HEK293 (cell line): ENCODE measurements around the gene SMIM13.

Source experiments
- ATF2 ChIP-seq: fragments of 450-650 bp; formaldehyde crosslinking; IDR thresholded peaks from 2 replicates; pipeline ENCODE4 v1.5.1; 2016; ENCODE audit warnings: missing biosample characterization, missing genetic modification characterization, low read depth
- HOXA7 ChIP-seq: sonication (generic); formaldehyde crosslinking; IDR thresholded peaks from 2 replicates; pipeline ENCODE4 v1.8.1; 2022; ENCODE audit warnings: missing genetic modification reagents, borderline replicate concordance
- TCF7L2 ChIP-seq: IDR thresholded peaks from 2 replicates; pipeline ENCODE4 v1.6.1; 2011; ENCODE audit warnings: low read depth, mild to moderate bottlenecking, inconsistent platforms, low read length, moderate library complexity, borderline replicate concordance
- ZNF112 ChIP-seq: fragments of 450-650 bp; formaldehyde crosslinking; IDR thresholded peaks from 2 replicates; pipeline ENCODE4 v1.5.0; 2017; ENCODE audit warnings: missing biosample characterization, missing genetic modification characterization
- ZNF350 ChIP-seq: fragments of 450-650 bp; formaldehyde crosslinking; IDR thresholded peaks from 2 replicates; pipeline ENCODE4 v1.5.0; 2017; ENCODE audit warnings: missing biosample characterization, mild to moderate bottlenecking, missing genetic modification characterization
- ZNF600 ChIP-seq: fragments of 450-650 bp; formaldehyde crosslinking; IDR thresholded peaks from 2 replicates; pipeline ENCODE4 v1.5.1; 2016; ENCODE audit warnings: missing biosample characterization, missing genetic modification characterization
- ZNF785 ChIP-seq: fragments of 450-650 bp; formaldehyde crosslinking; IDR thresholded peaks from 2 replicates; pipeline ENCODE4 v1.5.1; 2016; ENCODE audit warnings: missing biosample characterization, missing genetic modification characterization
- TF ChIP-seq, protein P1 (sequence below): fragments of 450-650 bp; formaldehyde crosslinking; IDR thresholded peaks from 2 replicates; pipeline ENCODE4 v1.5.1; 2016; ENCODE audit warnings: missing biosample characterization, missing genetic modification characterization

DNA sequence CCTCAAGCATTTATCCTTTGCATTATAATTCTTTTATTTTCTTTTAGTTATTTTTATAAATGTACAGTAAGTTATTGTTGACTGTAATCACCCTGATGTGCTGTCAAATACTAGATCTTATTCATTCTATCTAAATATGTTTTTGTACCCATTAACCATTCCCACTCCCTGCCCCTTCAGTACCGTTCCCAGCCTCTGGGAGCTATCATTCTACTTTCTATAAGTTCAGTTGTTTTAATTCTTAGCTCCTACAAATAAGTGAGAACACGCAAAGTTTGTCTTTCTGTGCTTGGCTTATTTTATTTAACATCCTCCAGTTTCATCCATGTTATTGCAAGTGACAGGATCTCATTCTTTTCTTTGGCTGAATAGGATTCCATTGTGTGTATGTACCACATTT lies 30.3 kb downstream of the SMIM13 start:
- TF ChIP-seq ZNF350 (tag by site-specific recombination) (no peak), ZNF785 (no peak), ZNF112 (tag by site-specific recombination) (no peak), ZNF600 (tag by site-specific recombination) (no peak), TCF7L2 (no peak), HOXA7 (CRISPR knock-in tag) (no peak), ATF2 (no peak)
- TF ChIP-seq, protein P1, sequence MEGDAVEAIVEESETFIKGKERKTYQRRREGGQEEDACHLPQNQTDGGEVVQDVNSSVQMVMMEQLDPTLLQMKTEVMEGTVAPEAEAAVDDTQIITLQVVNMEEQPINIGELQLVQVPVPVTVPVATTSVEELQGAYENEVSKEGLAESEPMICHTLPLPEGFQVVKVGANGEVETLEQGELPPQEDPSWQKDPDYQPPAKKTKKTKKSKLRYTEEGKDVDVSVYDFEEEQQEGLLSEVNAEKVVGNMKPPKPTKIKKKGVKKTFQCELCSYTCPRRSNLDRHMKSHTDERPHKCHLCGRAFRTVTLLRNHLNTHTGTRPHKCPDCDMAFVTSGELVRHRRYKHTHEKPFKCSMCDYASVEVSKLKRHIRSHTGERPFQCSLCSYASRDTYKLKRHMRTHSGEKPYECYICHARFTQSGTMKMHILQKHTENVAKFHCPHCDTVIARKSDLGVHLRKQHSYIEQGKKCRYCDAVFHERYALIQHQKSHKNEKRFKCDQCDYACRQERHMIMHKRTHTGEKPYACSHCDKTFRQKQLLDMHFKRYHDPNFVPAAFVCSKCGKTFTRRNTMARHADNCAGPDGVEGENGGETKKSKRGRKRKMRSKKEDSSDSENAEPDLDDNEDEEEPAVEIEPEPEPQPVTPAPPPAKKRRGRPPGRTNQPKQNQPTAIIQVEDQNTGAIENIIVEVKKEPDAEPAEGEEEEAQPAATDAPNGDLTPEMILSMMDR, result no peak
